Choroid plexus epithelial cell (primary cell): ENCODE data around the gene NEMP2.

Source experiments
- DNase-seq: peaks from one replicate; pipeline ENCODE4 v3.0.0-alpha.2; 2010; ENCODE audit warnings: low read depth
- H3K4me3 ChIP-seq: 2 replicates; pipeline ENCODE4 v1.5.1; 2011; ENCODE audit warnings: low read depth, mild to moderate bottlenecking, control low read depth, low read length, moderate library complexity
- TF ChIP-seq, protein P1 (sequence below): conservative IDR thresholded peaks from 2 replicates; pipeline ENCODE4 v1.5.1; 2011; ENCODE audit warnings: low read depth, mild to moderate bottlenecking, control low read depth, inconsistent platforms, low read length, moderate library complexity

Gene NEMP2, protein sequence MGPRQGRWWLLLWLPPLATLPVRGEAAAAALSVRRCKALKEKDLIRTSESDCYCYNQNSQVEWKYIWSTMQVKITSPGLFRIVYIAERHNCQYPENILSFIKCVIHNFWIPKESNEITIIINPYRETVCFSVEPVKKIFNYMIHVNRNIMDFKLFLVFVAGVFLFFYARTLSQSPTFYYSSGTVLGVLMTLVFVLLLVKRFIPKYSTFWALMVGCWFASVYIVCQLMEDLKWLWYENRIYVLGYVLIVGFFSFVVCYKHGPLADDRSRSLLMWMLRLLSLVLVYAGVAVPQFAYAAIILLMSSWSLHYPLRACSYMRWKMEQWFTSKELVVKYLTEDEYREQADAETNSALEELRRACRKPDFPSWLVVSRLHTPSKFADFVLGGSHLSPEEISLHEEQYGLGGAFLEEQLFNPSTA

DNA sequence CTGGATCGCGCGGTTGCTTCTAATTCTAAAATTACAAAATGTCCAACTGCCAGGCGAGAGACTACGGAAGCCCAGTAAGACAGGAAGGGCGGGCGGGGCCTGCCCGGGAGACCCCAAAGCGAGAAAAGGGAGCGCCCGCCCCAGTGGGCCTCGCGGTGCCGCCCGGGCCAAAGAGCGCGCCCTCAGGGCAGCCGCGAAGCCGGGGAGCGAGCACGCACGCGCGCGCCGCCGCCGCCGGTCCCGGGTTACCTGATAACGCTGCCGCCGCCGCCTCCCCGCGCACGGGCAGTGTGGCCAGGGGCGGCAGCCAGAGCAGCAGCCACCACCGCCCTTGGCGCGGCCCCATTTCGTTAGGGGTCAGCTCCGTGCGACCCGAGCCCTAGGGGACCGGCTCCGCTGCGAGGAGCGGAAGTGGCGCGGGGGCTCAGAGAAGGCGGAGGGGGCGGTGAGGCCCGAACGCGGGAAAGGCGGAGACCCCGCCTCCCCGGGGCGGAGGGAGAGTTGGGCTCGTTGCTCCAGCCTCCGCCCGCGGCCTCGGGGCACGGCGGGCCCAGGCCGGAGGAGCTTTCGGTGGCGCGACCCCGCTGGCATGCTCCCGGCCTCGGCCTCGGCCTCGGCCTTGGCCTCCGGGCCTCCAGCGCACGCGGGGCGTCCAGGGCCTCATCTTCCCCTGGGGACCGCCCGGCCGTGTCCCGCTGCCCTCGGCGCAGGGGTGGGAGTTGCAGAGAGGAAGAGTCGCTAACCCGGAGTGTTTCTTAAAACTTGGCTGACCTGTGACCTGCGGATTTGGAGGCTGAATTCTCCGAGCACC, at the start of gene NEMP2:
NEMP2 (minus strand) TSS at position 413 of the 811 bp plus-strand sequence; CDS start at position 346, 67 bp downstream.
- TF ChIP-seq, protein P1, sequence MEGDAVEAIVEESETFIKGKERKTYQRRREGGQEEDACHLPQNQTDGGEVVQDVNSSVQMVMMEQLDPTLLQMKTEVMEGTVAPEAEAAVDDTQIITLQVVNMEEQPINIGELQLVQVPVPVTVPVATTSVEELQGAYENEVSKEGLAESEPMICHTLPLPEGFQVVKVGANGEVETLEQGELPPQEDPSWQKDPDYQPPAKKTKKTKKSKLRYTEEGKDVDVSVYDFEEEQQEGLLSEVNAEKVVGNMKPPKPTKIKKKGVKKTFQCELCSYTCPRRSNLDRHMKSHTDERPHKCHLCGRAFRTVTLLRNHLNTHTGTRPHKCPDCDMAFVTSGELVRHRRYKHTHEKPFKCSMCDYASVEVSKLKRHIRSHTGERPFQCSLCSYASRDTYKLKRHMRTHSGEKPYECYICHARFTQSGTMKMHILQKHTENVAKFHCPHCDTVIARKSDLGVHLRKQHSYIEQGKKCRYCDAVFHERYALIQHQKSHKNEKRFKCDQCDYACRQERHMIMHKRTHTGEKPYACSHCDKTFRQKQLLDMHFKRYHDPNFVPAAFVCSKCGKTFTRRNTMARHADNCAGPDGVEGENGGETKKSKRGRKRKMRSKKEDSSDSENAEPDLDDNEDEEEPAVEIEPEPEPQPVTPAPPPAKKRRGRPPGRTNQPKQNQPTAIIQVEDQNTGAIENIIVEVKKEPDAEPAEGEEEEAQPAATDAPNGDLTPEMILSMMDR: no peak
- peak within 1 kb of the TSS; percentile 76 for H3K4me3 ChIP-seq
- peak; percentile 46 for DNase-seq

DNA sequence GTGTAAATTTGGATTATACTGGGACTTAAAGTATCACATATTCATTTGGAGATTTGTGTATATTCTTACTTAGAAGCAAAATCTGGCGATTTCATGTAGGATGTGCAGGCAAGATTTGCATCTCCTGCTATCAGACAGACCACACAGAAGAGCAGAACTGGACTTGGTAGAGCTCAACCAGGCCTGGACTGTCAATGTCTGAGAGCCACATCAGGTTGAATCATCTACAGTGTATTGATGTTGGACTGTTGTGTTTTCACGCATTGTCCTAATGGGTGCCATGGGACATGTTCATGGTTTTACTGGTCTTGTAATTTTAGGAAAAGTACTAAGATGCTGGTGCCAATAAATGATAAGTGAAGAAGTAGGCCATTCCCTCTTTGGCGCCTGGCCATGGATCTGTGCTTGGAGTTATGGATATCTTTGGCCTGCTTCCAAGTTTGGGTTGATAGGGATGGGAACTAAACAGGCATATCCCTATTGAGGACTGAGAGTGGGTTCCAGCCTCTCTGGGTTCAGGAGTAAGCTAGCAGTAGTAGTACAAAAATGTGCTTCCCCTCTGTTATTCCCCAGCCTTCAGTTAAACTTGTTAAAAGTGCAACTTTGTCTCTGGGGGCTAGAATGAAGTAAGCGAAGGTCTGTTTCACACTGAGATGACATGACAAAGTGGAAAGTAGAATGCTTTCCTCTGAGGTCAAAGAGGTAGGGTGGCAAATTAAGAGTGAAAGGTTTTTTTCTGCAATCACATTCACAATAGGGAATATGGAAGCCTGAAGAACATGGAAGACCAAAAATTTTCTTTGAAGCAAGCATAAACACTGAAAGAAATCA, 49.2 kb upstream of the NEMP2 start:
- DNase-seq: no peak
- no peak overlapping the region for H3K4me3 ChIP-seq
- TF ChIP-seq, protein P1: no peak

DNA sequence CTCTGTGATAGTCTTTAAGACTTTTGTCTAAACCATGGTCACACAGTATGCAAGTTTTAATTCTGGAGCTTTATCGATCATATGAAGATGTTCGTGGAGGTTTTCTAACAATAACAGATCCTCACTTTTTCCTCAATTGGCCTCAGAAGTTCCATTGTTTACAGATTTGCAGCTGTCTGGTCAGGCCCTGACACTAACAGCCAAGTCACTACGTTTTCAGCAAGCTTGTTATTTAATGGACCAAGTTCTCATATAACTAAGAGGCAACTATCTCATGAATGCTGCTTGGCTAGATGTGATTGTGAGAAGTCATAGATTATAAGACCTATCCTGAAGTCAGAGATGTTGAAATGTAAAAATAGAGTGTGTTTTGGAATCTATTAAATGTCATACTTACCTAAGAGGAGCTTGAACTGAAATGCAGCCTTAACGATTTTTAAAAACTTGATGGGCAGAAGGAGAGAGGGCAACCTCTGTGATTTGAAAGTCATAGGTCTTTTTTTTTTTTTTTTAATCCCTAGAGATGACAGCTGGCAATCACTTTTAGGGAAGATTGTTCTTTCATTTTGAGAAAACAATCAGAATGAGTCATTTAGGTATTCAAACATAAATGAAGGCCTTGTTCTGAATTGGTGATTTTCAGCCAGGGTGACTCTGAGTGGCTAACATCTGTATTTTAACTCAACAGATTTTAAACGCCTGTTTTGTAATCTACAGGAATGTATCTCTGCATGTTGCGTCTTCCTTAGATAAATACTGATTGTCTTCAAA, 48.4 kb upstream of the NEMP2 start:
- DNase-seq: peak; percentile 10
- TF ChIP-seq, protein P1: no peak
- no peak overlapping the region for H3K4me3 ChIP-seq

DNA sequence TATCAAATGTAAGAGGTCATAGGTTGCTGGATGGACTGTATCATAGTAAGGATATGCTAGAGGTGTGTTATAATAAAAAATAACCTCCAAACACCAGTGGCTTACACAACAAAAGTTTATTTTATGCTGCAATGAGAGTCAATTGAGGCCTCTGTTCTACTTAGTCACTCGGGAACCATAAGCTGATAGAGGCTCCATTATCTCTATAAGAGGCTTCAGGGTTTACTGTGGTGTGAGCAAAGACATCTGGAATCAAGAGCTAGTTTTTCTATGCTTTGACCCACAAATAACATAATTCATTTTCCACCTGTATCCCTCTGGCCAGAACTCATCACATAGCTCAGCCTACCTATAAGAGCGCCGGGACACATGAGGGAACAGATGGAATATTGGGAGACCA, 47.5 kb upstream of the NEMP2 start:
- DNase-seq: no peak
- no peak overlapping the region for H3K4me3 ChIP-seq
- TF ChIP-seq, protein P1: no peak

DNA sequence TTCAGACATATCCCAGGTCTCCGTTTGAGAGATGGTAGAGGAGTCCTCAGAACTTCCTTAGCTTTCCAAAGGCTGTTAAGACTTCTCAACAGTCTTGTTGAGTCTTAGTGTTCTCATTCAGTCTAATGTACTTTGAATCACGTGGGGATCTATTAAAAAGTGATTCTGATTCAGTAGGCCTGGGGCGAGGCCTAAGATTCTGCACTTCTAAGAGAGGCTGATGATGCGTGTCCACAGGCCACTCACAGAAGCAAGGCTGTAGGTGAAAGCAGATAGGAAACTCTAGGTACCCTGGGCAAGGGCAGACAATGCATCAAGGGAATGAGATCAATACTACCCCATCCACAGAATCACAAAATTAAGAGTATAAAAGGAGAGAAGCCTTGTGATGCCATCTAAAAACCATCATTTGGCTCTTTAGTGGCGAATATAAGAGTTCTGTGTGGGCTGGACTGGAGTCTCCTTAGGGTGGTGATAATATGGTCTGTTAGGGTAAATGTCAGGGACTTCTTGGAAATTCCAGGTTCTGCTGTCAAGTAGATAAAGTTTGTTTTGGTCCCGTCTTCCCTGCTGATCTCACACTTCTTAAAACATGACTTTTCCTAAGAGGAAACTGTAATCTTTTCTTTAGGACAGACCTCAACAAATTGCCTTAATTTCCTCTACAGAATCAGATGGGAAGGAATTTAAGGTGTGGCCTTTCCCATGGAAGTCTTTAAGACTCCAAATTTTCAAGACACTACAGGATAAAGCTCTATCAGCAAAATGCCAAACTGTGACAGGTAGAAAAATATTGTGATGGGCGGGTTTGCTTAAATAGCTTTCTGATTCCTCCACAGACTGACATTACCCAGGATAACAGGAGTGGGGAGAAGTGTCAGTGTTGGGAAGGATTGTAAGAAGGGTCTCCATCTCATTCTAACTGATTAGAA, 45.7 kb upstream of the NEMP2 start:
- TF ChIP-seq, protein P1: no peak
- DNase-seq: no peak

More for the DNA sequence above, 45.7 kb upstream of the NEMP2 start:
- no peak overlapping the region for H3K4me3 ChIP-seq
